NCI-H82 treated with DMSO at 0.1 percent for 48 hours (cell line): ENCODE data around the gene BCL2L15.
A peak's percentile ranks its signal among the peaks of the same experiment; 100 is the strongest.

Source experiments
- DNase-seq: peaks from one replicate; lab custom pipeline; 2025; ENCODE audit not compliant: unreplicated experiment; lab: John Stamatoyannopoulos, UW

Gene BCL2L15

DNA sequence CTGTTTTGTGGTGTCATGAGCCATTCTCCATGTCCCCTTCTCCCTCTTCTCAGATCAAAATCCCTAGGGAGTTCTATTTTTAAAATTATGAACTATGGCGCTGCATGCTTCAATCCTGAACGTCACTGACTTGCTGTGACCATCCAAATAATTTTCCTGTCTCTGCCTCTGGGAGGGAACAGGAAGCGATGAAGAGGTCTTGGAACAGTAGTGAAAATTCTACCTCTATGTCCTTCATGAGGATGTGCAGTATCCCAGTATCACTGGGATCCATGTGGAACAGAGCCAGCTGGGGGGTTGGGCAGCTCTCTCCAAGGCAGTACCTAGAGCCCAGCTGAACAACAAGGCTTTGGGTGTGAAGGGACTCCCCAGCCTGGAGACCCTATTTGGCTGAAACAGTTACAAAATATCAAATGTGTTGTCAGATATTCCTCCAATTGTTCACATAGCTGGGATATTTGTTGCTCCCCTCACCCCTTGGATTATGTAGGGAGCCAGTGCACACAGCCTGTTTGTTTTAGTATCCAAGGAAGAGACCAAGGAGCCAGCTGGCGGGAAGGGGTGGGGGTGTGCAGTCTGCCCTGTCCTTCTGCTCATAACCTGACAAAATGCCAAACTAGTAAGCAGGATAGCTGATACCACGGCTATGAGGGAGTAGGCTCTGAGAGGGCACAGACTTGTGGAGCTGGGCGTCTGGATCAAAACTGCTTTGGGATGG is 25.4 kb upstream of the BCL2L15 start:
- peak; percentile 88 for DNase-seq

GRCh38 chr1:113905435-113905861 is 18.1 kb upstream of the BCL2L15 start:
- no peak for DNase-seq

DNA sequence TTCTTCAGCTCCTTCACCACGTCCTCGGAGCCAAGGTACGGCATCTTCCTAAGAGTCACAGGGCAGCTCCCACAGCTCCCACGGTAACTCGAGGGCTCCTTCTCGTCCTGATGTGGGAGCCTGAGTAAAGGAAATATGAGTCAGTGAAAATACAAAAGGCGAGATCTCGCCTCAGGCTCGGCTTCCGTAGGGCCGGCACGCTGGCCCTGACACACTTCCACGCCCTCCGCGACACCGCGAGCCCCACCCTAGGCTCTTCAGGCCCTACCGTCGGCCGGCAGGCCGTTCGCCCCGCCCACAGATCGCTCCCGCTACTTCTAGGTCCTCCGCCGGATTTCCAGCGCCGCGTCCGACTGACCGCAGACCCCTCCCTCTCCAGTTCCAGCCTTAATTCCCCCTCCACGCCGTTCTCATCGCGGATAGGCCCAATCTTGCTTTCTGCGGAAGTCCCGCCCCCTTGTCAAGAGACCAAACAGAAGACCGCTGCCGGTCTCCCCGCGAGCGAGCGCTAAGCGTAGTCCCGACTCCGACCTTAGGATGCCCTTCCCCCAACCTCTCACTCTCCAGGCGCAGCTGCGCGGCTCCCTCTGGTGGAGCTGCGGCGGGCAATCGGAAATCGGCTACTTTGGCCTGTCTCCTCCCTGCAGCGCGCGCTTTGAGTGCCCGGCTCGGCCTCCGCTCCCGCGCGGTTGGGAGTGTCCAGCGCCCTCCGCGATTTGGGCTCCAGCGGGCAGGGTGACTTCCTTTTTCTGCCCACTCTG is 17.5 kb upstream of the BCL2L15 start, which contains the start of the genes AP4B1 and DCLRE1B:
AP4B1 (minus strand) TSS at position 126 of the 761 bp plus-strand sequence; CDS start at position 44, 82 bp downstream.
DCLRE1B (plus strand) TSS at position 653 of the 761 bp plus-strand sequence. CDS start 261 bp downstream, outside the sequence.
- peak; percentile 99 for DNase-seq

DNA sequence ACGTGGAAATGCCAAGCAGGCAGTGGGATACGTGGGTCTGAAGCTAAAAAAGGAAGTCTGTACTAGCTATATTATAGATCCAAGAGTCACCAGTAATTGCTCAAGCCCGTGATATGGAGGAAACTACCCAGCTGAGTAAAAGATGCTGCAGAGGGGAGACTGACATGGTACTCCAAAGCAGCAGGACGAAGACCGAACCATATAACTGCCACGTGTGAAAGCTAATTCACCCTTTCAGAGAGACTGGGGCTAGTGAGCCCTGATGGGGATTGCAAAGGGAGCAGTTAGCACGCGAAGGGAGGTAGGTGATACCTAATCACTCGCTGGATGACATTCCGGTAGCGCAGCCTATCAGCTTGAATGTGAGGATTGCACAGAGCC is 16.9 kb upstream of the BCL2L15 start:
- DNase-seq, result no peak

DNA sequence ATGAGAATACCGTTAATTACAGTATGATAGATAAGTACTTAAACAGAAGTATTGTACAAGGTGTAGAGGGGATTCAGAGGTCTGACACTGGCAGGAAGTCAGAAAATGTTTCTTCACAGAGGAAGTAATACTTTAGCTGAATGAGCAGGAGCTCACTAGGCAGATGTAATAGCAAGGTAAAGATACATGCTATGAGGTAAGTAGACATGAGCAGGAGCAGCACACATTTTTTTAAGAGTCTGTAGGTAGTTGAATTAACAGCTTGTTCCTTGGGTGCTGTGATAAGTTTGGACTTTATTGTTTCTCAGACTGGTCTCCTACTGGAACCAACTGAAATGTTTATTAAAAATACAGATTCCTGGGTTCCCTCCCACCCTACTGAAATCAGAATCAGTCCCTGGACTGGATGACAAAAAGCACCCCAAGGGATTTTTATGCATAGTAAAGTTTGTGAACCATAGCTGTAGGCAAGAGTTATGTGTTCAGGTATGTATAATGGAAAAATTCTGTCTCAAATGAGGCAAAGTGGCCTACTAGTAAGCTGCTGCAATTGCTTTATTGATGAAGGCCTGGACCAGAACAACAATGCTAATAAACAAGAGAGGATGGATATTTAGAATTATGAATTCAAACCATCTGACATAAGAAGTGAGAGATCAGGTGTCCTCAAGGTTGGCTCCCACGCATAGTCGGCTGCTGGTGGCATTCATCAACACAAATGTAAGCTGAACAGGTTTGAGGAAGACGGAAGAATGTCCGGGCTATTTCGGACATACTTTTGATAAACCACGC is 16.3 kb upstream of the BCL2L15 start:
- no peak for DNase-seq

GRCh38 chr1:113901191-113901590 is 13.8 kb upstream of the BCL2L15 start:
- DNase-seq, result no peak

GRCh38 chr1:113899111-113899510 is 11.7 kb upstream of the BCL2L15 start:
- no peak for DNase-seq

DNA sequence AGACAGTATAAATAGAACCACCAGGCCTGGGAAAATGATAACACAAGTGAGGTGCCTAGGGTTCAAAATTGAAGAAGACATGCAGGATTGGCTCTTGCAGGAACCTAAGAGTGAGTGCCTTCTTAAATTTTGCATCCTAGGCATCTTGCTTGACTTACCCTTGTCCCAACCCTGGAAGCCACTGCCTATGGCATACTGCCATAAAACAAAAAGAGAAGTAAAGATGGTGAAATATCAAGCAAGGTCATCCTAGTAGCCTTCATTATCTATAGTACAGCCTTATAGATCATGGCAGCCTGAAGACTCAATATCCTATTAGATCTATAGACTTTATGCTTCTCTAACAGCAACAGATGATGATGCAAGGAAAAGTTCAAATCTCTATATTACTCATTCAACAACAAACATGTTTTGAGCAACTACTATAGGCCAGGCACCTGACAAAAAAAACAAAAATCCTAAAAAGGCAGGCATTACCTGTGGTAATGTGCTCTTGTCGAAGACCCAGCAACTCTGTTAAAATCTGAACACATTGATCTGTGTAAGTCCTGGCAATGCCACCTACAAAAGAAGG is 10.9 kb upstream of the BCL2L15 start:
- no peak for DNase-seq

DNA sequence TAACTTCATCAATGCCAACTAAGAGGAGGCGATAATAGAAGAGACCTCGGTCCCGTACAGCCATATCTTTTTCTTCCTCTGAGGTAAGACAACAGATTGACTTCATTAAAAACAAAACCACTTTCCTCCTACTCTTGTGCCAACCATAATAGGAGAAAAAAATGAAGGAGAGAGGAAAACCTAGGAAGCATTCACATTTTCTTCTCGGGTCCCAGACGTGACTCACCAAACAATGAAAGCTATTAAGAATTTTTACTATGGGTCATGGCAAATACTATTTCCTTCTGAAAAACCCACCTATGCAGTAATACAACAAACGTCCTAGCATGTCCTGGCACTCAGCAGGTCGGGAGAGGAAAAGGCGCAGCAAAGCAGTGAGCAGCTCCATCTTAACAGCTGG is 8.6 kb upstream of the BCL2L15 start:
- DNase-seq, result no peak

- no peak for DNase-seq
These were observed 7.7 kb upstream of the BCL2L15 start for GRCh38 chr1:113895098-113895497.

DNA sequence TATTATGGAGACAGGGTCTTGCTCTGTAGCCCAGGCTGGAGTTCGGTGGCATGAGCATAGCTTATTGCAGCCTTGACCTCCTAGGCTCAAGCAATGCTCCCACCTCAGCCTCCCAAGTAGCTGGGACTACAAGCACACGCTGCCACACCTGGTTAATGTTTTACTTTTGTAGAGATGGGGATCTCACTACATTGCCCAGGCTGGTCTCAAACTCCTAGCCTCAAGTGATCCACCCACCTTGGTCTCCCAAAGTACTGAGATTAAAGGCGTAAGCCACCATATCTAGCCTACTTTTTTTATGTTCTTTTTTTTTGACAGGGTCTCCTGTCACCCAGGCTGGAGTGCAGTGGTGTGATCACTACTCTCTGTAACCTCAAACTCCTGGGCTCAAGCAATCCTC is 5.9 kb upstream of the BCL2L15 start:
- no peak for DNase-seq

DNA sequence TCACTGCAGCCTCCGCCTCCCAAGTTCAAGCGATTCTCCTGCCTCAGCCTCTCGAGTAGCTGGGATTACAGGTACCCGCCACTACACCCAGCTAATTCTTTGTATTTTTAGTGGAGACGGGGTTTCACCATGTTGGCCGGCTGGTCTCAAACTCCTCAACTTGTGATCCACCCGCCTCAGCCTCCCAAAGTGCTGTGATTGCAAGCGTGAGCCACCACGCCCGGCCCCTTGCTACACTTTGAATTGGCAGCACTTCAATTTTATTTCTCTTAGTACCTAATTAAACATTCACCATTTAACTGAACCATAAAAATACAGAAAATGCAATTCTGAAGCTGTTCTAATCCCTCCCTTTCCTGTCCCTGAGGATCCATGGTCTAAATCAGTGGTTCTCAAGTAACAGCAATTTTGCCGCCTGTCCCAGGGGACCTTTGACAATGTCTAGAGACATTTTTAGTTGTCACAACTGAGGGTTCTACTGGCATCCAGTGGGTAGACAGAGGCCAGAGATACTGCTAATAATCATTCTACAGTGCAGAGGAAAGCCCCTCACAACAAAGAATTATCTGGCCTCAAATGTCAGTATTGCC is 4.3 kb upstream of the BCL2L15 start:
- DNase-seq, result no peak

DNA sequence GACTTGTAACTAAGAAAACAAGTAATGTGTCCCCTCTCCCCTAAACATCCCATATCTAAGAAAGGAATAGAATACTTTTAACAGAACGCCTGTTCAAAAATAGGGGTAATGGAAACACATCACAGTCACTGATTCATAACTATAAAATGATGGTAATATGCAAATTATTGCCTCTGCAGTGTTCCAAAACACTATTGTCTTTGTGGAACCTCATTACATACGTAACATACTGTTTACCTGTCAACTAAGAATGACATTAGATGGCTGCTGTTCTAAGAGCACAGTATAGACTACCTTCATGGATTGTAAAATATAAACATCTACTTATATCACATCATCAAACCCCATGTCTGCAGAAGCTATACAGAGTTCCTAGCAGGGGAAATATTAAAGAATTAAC is 3.4 kb upstream of the BCL2L15 start:
- DNase-seq, result no peak

GRCh38 chr1:113886417-113887401 is 672 bp downstream of the BCL2L15 start:
- DNase-seq, result no peak

DNA sequence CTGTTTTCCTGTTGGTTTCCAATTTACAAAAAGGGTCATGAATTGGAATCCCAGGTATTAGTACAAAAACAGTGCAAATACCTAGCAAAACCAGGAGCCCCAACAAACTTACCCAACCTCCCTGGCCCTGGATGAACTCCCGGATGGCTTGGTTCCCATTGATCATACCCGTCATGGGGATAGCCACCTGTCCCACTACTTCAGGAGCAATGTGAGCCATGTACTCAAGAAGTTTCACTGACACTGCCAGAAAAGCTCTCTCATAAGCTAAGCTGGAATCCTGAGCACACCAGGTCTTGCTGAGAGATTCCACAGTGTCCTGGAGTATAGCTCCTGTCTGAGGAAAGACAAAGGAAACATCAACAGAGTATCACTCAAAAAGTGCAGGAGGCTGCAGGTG is 5.7 kb downstream of the BCL2L15 start:
- DNase-seq, result no peak

- DNase-seq, result no peak
These were observed 7.7 kb downstream of the BCL2L15 start for GRCh38 chr1:113879739-113880038.

- DNase-seq, result no peak
These were observed 11.2 kb downstream of the BCL2L15 start for GRCh38 chr1:113876176-113876575.

- DNase-seq, result no peak
These were observed 11.7 kb downstream of the BCL2L15 start for GRCh38 chr1:113875714-113876113.

DNA sequence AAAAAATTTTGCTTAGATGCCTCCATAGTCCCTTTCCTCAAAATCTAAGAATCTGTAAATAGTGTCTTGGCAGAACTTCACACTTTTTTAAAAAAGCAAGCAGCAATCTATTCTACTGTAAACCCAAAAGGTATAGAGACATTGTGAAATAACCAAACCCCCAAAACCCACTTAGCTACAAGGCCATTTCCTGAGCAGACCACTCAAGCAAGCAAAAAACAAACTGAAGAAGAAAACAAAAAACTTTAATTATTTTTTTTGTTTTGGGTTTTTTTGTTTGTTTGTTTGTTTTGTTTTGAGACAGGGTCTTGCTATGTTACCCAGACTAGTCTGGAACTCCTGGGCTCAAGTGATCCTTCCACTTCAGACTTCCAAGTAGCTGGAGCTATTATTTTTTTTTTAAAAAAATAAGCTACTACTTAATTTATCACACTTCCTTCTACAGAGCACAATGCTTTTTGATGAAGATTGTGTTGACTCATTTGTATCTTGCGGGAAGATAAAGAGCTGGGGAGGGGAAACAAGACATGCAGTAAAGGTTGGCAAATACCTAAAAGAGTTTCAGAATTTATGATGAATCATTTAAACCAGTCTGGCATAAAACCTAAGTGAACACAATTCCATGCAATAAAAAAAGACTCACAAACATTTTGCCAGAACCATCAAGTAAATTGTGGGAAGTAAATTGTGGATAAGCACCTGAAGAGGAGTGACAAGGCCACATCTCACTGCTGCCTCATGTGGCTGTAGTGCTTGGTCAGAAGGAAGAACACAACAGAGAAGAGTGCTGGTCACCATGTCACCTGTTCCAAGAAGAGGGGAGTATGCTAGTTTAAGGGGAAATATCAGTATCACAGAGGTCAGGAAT is 13.1 kb downstream of the BCL2L15 start:
- DNase-seq, result no peak
